IMR-90 (cell line): ENCODE results near the gene ZNF440. TPM values are rescaled to one million over a fixed set of nuclear protein-coding genes. Genes with fewer than 3 reads are reported as not detected.
"Not testable (repeated sequence)": the region's sequence is repeated elsewhere in the genome, so short reads cannot be mapped to it uniquely, and the experiment has no call there.

Experiments
- ATAC-seq: fragments of 200-7000 bp; cut with Tn5 transposase; 2 replicates; pipeline ENCODE4 v1.9.1; 2020; ENCODE audit warnings: low read depth, mild to moderate bottlenecking, moderate library complexity
- BruUV-seq: library from RNA; stranded (reverse); fragments of 400-500 nt; replicated peaks from 2 replicates; lab custom pipeline; 2021; lab: Mats Ljungman, UMichigan
- CTCF ChIA-PET: fragments of 300-600 bp; formaldehyde crosslinking; extraction: SDS; loops from one replicate; lab custom pipeline; 2021; ENCODE audit warnings: antibody characterized with exemption; lab: Yijun Ruan, JAX
- POLR2A ChIA-PET: fragments of 300-600 bp; sonication (Branson Sonifier 250); formaldehyde crosslinking; loops from one replicate; lab custom pipeline; 2022; ENCODE audit warnings: antibody characterized with exemption; ENCODE audit not compliant: unreplicated experiment; lab: Charles Lee
- DNase-seq: peaks from one replicate; pipeline ENCODE4 v3.0.0; 2013
- H2AFZ ChIP-seq: replicated peaks from 2 replicates; pipeline ENCODE3; 2013; ENCODE audit warnings: low read length, mild to moderate bottlenecking; ENCODE audit not compliant: poor library complexity
- H2AK5ac ChIP-seq: 2 replicates; pipeline ENCODE4 v1.6.1; 2013; ENCODE audit warnings: low read depth, low read length, inconsistent platforms
- H2AK9ac ChIP-seq: replicated peaks from 2 replicates; pipeline ENCODE3; 2013; ENCODE audit warnings: mild to moderate bottlenecking, low read depth, low read length, moderate library complexity; ENCODE audit not compliant: poor library complexity
- H2BK120ac ChIP-seq: 2 replicates; pipeline ENCODE4 v1.6.1; 2013; ENCODE audit warnings: low read depth, low read length, inconsistent platforms
- H2BK15ac ChIP-seq: 3 replicates; pipeline ENCODE4 v1.6.1; 2013; ENCODE audit warnings: low read depth, low read length, inconsistent platforms
- H2BK20ac ChIP-seq: 2 replicates; pipeline ENCODE4 v1.6.1; 2013; ENCODE audit warnings: low read depth, mild to moderate bottlenecking, inconsistent platforms, low read length, moderate library complexity
- H2BK5ac ChIP-seq: 2 replicates; pipeline ENCODE4 v1.6.1; 2013; ENCODE audit warnings: mild to moderate bottlenecking, low read depth, low read length, inconsistent platforms; ENCODE audit not compliant: poor library complexity, severe bottlenecking
- H3K14ac ChIP-seq: replicated peaks from 2 replicates; pipeline ENCODE4 v1.6.1; 2013; ENCODE audit warnings: low read depth, low read length, inconsistent platforms
- H3K18ac ChIP-seq: 2 replicates; pipeline ENCODE4 v1.6.1; 2013; ENCODE audit warnings: low read depth, low read length, control low read depth
- H3K23ac ChIP-seq: 2 replicates; pipeline ENCODE4 v1.6.1; 2013; ENCODE audit warnings: low read depth, low read length, inconsistent platforms
- H3K27ac ChIP-seq: 2 replicates; pipeline ENCODE4 v1.5.1; 2013; ENCODE audit warnings: mild to moderate bottlenecking, control low read depth, low read length; ENCODE audit not compliant: insufficient read depth
- H3K27me3 ChIP-seq: 2 replicates; pipeline ENCODE4 v1.6.1; 2013; ENCODE audit warnings: low read length; ENCODE audit not compliant: control insufficient read depth, insufficient read depth
- H3K36me3 ChIP-seq: 2 replicates; pipeline ENCODE4 v1.6.1; 2013; ENCODE audit warnings: low read length, mixed read lengths; ENCODE audit not compliant: control insufficient read depth, insufficient read depth
- H3K4ac ChIP-seq: 2 replicates; pipeline ENCODE4 v1.6.1; 2013; ENCODE audit warnings: low read depth, low read length, inconsistent platforms
- H3K4me1 ChIP-seq: 2 replicates; pipeline ENCODE4 v1.6.1; 2013; ENCODE audit warnings: low read length, mixed read lengths; ENCODE audit not compliant: control insufficient read depth, insufficient read depth
- H3K4me2 ChIP-seq: 2 replicates; pipeline ENCODE4 v1.6.1; 2013; ENCODE audit warnings: low read depth, mild to moderate bottlenecking, control low read depth, low read length, moderate library complexity
- H3K4me3 ChIP-seq: 2 replicates; pipeline ENCODE4 v1.5.1; 2013; ENCODE audit warnings: low read depth, mild to moderate bottlenecking, control low read depth, low read length, moderate library complexity; ENCODE audit not compliant: insufficient read depth
- H3K56ac ChIP-seq: 2 replicates; pipeline ENCODE4 v1.6.1; 2013; ENCODE audit warnings: low read length, inconsistent platforms; ENCODE audit not compliant: insufficient read depth; ENCODE audit errors: extremely low read depth
- H3K79me1 ChIP-seq, 2 experiments: 2 replicates each; pipeline ENCODE4 v1.6.1; 2013; ENCODE audit warnings: low read length in 2 of 2, inconsistent platforms in 1 of 2, low read depth in 1 of 2
- H3K9ac ChIP-seq: 2 replicates; pipeline ENCODE4 v1.6.1; 2013; ENCODE audit warnings: low read depth, low read length, control low read depth
- H3K9me1 ChIP-seq: 2 replicates; pipeline ENCODE4 v1.6.1; 2013; ENCODE audit warnings: low read length, inconsistent platforms; ENCODE audit not compliant: insufficient read depth
- H3K9me3 ChIP-seq: 2 replicates; pipeline ENCODE4 v1.6.1; 2013; ENCODE audit warnings: low read length; ENCODE audit not compliant: control insufficient read depth, insufficient read depth
- H4K20me1 ChIP-seq: 2 replicates; pipeline ENCODE4 v1.6.1; 2013; ENCODE audit warnings: low read length, inconsistent platforms; ENCODE audit not compliant: insufficient read depth
- H4K5ac ChIP-seq: 2 replicates; pipeline ENCODE4 v1.6.1; 2013; ENCODE audit warnings: mild to moderate bottlenecking, low read depth, low read length, control low read depth
- H4K8ac ChIP-seq, 2 experiments: 2 replicates each; pipeline ENCODE4 v1.6.1; 2013; ENCODE audit warnings: low read depth in 2 of 2, low read length in 2 of 2, control low read depth in 1 of 2, inconsistent platforms in 1 of 2
- H4K91ac ChIP-seq: 2 replicates; pipeline ENCODE4 v1.6.1; 2013; ENCODE audit warnings: low read depth, low read length, inconsistent platforms; ENCODE audit not compliant: insufficient read depth
- WGBS, 2 experiments: methylation state at CpG; one replicate each; pipeline versions ENCODE4 v1.1.5 to v1.1.7; 2013; ENCODE audit warnings: missing lambda C conversion rate in 2 of 2; ENCODE audit not compliant: insufficient read length in 1 of 2; ENCODE audit errors: extremely low coverage in 2 of 2; 5-methylcytosine and 5-hydroxymethylcytosine counted together
- dilution Hi-C: fragments of 300-500 bp; cut with HindIII; formaldehyde crosslinking; loops from one replicate; pipeline ENCODE4 v1.14.3; 2018; ENCODE audit warnings: low sequenced_read_pairs; ENCODE audit not compliant: unreplicated experiment
- in situ Hi-C: fragments of 300-500 bp; cut with MboI; formaldehyde crosslinking; loops from 3 replicates; pipeline ENCODE4 v1.14.3; 2019; ENCODE audit warnings: low sequenced_read_pairs, inconsistent platforms, mixed read lengths
- intact Hi-C: fragments of 100-400 bp; cut with micrococcal nuclease; formaldehyde crosslinking; loops from 2 replicates; pipeline ENCODE4 v1.10.0; 2022
- polyA plus RNA-seq, 3 experiments: library from polyadenylated mRNA; depleted of rRNA; stranded (reverse); fragments of >200 nt; gene quantifications; 2 replicates each; pipeline ENCODE4 v1.2.3, GENCODE V29; 2012; ENCODE audit warnings: low replicate concordance in 1 of 3
- total RNA-seq: library from RNA; depleted of rRNA; stranded (reverse); fragments of >200 nt; gene quantifications from 2 replicates; pipeline ENCODE4 v1.2.3, GENCODE V29; 2012
- TF ChIP-seq, protein P1 (sequence below): fragments of 150-350 bp; IDR thresholded peaks from 2 replicates; pipeline ENCODE4 v1.6.1; 2016; ENCODE audit warnings: low read depth, mild to moderate bottlenecking, low read length, moderate library complexity, borderline replicate concordance

Gene ZNF440
- total and polyA plus RNA-seq, 2 of the 4 experiments (the other 2 are of a cell fraction), result 2.8 to 8.4 TPM

DNA sequence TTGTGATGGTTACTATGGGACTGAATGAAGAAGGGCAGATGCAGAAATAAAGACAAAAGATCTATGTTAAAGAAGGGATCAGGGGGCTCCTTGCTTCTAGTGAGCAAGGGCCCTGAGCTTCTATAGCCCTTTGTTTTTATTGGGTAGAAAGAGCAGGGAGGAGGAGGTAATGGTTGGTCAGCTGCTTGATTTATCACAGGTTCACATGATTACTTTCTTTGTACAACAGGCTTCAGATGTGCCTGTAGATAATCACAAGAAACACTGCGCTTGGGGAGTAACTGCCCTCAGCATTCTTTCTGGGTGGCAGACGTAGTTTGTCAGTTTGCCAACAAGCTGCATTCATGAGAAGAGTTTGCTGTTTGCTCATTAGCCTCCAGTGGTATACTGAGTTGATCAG, 29.6 kb downstream of the ZNF440 start:
- Histone ChIP-seq H3K4me3 (no peak overlapping the region), H4K5ac (no peak overlapping the region), H4K91ac (no peak overlapping the region), H3K36me3 (no peaks in the 10 kb centered on the region), H3K9me1 (no peaks in the 10 kb centered on the region), H3K27ac (no peak overlapping the region), H3K4me1 (no peaks in the 10 kb centered on the region), H3K56ac (no peak overlapping the region), H4K8ac (no peak overlapping the region), H3K14ac (no peak overlapping the region), H2AK9ac (no peak overlapping the region), H2BK20ac (no peak overlapping the region), H2BK5ac (no peak overlapping the region), H3K9me3 (no peaks in the 10 kb centered on the region), H3K4me2 (no peak overlapping the region), H2AK5ac (no peak overlapping the region), H3K79me1 (peaks cover 0 to 8% of the 10 kb centered on the region in 2 experiments; a peak in 2 of 4 replicates), H2BK15ac (no peak overlapping the region), H3K9ac (no peak overlapping the region), H4K20me1 (no peaks in the 10 kb centered on the region), H3K4ac (no peak overlapping the region), H3K23ac (no peak overlapping the region), H2BK120ac (no peak overlapping the region), H3K18ac (no peak overlapping the region), H2AFZ (no peak overlapping the region), H3K27me3 (no peaks in the 10 kb centered on the region)
- ChIA-PET CTCF (no interaction called here), POLR2A (no interaction called here)
- TF ChIP-seq, protein P1, sequence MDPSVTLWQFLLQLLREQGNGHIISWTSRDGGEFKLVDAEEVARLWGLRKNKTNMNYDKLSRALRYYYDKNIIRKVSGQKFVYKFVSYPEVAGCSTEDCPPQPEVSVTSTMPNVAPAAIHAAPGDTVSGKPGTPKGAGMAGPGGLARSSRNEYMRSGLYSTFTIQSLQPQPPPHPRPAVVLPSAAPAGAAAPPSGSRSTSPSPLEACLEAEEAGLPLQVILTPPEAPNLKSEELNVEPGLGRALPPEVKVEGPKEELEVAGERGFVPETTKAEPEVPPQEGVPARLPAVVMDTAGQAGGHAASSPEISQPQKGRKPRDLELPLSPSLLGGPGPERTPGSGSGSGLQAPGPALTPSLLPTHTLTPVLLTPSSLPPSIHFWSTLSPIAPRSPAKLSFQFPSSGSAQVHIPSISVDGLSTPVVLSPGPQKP, result no peak
- dilution Hi-C loops (no loop called here), in situ Hi-C loops (no loop called here), intact Hi-C loops (no loop called here)
- no peak for ATAC-seq
- DNase-seq, result no peak
- WGBS, 2 experiments, result no CpG with 5 or more reads among the region's 2 CpGs
- BruUV-seq, result no TSS peak

DNA sequence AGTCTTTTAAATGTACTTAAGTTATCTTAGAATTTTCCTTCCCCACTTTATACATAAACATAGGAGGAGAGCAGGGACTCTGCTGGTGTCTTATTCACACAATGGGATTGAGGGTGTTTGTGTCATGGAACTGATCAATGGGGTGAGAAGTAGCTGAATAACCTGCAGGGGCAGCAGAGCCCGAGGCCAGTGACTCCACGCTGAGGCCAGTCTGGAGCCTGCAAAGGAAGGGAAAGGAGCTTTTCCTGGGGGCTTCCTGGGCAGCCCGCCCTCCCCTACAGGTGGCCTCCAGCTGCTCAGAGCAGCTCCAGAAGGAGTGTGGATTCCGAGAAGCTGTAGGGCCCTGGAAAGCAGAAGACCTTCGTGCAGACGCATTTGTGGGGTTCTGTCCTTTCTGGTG, 33.5 kb downstream of the ZNF440 start:
- H3K4me1 ChIP-seq, H3K14ac ChIP-seq, H3K9me3 ChIP-seq, H3K36me3 ChIP-seq, H2AK9ac ChIP-seq, H3K4me3 ChIP-seq, H4K91ac ChIP-seq, H3K9ac ChIP-seq, H2BK20ac ChIP-seq, ATAC-seq, H3K9me1 ChIP-seq, POLR2A ChIA-PET, H2AK5ac ChIP-seq, H3K4ac ChIP-seq, BruUV-seq, intact Hi-C loops, H3K27ac ChIP-seq, H4K5ac ChIP-seq, H3K27me3 ChIP-seq, dilution Hi-C loops, H3K23ac ChIP-seq, H2BK15ac ChIP-seq, H3K4me2 ChIP-seq, DNase-seq, H3K18ac ChIP-seq, H2BK5ac ChIP-seq, H4K20me1 ChIP-seq, in situ Hi-C loops, H2BK120ac ChIP-seq, H3K56ac ChIP-seq: not testable (repeated sequence)
- H2AFZ ChIP-seq, result peak overlapping the region; percentile 70
- H4K8ac ChIP-seq, result peak overlapping the region in 1 of 2 experiments; percentile 28; a peak in 1 of 4 replicates
- peaks cover 13 to 26% of the 10 kb centered on the region in 2 experiments; a peak in 3 of 4 replicates for H3K79me1 ChIP-seq
- CTCF ChIA-PET, result interaction anchor here (1.1 kb wide), 1 partner anchor 50 kb away, joined by 3 read pairs; no protein-coding TSS in a partner anchor
- WGBS, 2 experiments, result no CpG with 5 or more reads among the region's 6 CpGs
